CD4-positive, CD25-positive, alpha-beta regulatory T cell (primary cell): ENCODE data around the gene MBTPS1. TPM values are rescaled to one million over a fixed set of nuclear protein-coding genes. Genes with fewer than 3 reads are reported as not detected.
A peak's percentile ranks its signal among the peaks of the same experiment; 100 is the strongest.

Experiments
- ATAC-seq, 2 donors: fragments of 150-1000 bp; cut with Tn5 transposase; one replicate each; pipeline ENCODE4 v1.10.0; 2021; ENCODE audit warnings: low read depth in 2 of 2, moderate number of reproducible peaks in 2 of 2, moderate library complexity in 1 of 2
- DNase-seq, 3 donors: peaks; one replicate each; pipeline versions ENCODE4 v3.0.0 to v3.0.0-alpha.2; 2012 to 2022; ENCODE audit warnings: mixed read lengths in 1 of 3
- H3K27ac ChIP-seq: one replicate; pipeline ENCODE4 v1.7.0; 2013; ENCODE audit warnings: mild to moderate bottlenecking, low read length; ENCODE audit not compliant: insufficient read depth, poor library complexity, severe bottlenecking
- H3K27me3 ChIP-seq: one replicate; pipeline ENCODE4 v1.7.0; 2013; ENCODE audit warnings: low read length; ENCODE audit not compliant: control insufficient read depth, insufficient read depth
- H3K36me3 ChIP-seq: one replicate; pipeline ENCODE4 v1.7.0; 2013; ENCODE audit warnings: mild to moderate bottlenecking, low read length, moderate library complexity; ENCODE audit not compliant: control insufficient read depth, insufficient read depth
- H3K4me1 ChIP-seq: 2 replicates; pipeline ENCODE4 v1.7.0; 2013; ENCODE audit warnings: mild to moderate bottlenecking, low read length; ENCODE audit not compliant: insufficient read depth, control insufficient read depth, poor library complexity, severe bottlenecking
- H3K4me3 ChIP-seq: one replicate; pipeline ENCODE4 v1.7.0; 2013; ENCODE audit warnings: low read depth, mild to moderate bottlenecking, low read length, moderate library complexity
- H3K9me3 ChIP-seq, 2 experiments: 1 replicate in 1 of 2; 2 replicates in 1 of 2; pipeline ENCODE4 v1.7.0; 2013; ENCODE audit warnings: low read length in 2 of 2, mild to moderate bottlenecking in 1 of 2, moderate library complexity in 1 of 2; ENCODE audit not compliant: control insufficient read depth in 2 of 2
- H3K27ac Mint-ChIP-seq, 3 donors: one replicate each; pipeline ENCODE4 v1.8.0; 2020 to 2022; ENCODE audit warnings: mild to moderate bottlenecking in 3 of 3, mixed read lengths in 3 of 3, moderate library complexity in 2 of 3
- H3K27me3 Mint-ChIP-seq: one replicate; pipeline ENCODE4 v1.8.0; 2022; ENCODE audit warnings: mild to moderate bottlenecking, mixed read lengths
- H3K36me3 Mint-ChIP-seq: one replicate; pipeline ENCODE4 v1.8.0; 2020; ENCODE audit warnings: mixed read lengths
- H3K4me1 Mint-ChIP-seq, 4 donors: one replicate each; pipeline ENCODE4 v1.8.0; 2020 to 2022; ENCODE audit warnings: mixed read lengths in 4 of 4, mild to moderate bottlenecking in 1 of 4
- H3K4me3 Mint-ChIP-seq, 4 donors: one replicate each; pipeline ENCODE4 v1.8.0; 2020 to 2022; ENCODE audit warnings: mild to moderate bottlenecking in 4 of 4, mixed read lengths in 4 of 4, moderate library complexity in 3 of 4
- H3K9me3 Mint-ChIP-seq, 7 donors: one replicate each; pipeline ENCODE4 v1.8.0; 2020 to 2022; ENCODE audit warnings: mixed read lengths in 7 of 7, mild to moderate bottlenecking in 3 of 7, moderate library complexity in 2 of 7
- polyA plus RNA-seq, 4 donors: library from polyadenylated mRNA; unstranded; fragments of 300-500 nt; fragmentation: Illumina TruSeq; gene quantifications; one replicate each; pipeline ENCODE4 v1.2.3, GENCODE V29; 2021
- total RNA-seq: library from RNA; stranded (reverse); gene quantifications from one replicate; pipeline ENCODE4 v1.2.3, GENCODE V29; 2022

Gene MBTPS1
- total and polyA plus RNA-seq, 5 donors from 2014 or later, result 40.6 to 118 (median 48.3) TPM

- H3K4me1 Mint-ChIP-seq, result no peaks in the 10 kb centered on the region
- H3K27ac ChIP-seq, result no peak overlapping the region
- peaks cover 48% of the 10 kb centered on the region for H3K27me3 Mint-ChIP-seq
- no peak overlapping the region for H3K4me3 ChIP-seq
- H3K36me3 Mint-ChIP-seq, result no peaks in the 10 kb centered on the region
- peaks cover 0 to 1% (median 0%) of the 10 kb centered on the region in 7 donors for H3K9me3 Mint-ChIP-seq
- H3K36me3 ChIP-seq, result no peaks in the 10 kb centered on the region
- no peak overlapping the region for H3K4me3 Mint-ChIP-seq
- no peak for DNase-seq
- peaks cover 3% of the 10 kb centered on the region for H3K27me3 ChIP-seq
- H3K4me1 ChIP-seq, result no peaks in the 10 kb centered on the region
- ATAC-seq, result no peak
- H3K9me3 ChIP-seq, result no peaks in the 10 kb centered on the region
- peak overlapping the region in 1 of 3 donors; percentile 33 for H3K27ac Mint-ChIP-seq
Measured at GRCh38 chr16:84155226-84155625, 38.5 kb upstream of the MBTPS1 start.

GRCh38 chr16:84153660-84154214 is 37.0 kb upstream of the MBTPS1 start:
- H3K9me3 Mint-ChIP-seq, result peaks cover 0 to 1% (median 0%) of the 10 kb centered on the region in 7 donors

DNA sequence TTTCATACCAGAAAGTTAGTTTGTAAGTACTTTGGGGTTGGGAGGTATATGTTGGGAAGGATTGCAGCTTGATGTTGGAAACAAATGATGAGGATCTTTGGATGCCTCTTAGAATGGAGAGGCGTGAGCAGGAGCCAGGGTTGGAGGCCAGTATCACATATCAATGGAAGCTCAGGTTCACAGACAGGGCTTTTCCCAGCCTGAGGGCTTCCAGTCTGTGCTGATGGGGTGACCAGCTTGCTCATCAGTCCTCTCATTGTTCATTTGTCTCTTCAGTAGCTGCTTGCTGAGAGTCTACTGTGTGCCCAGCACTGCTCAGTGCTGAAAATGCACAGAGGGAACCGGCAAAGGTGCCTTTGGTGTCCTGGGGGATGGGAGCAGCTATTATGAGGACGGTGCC is 34.2 kb upstream of the MBTPS1 start:
- Mint-ChIP-seq H3K36me3 (no peaks in the 10 kb centered on the region), H3K4me3 (no peak overlapping the region), H3K27me3 (peaks cover 43% of the 10 kb centered on the region), H3K4me1 (peaks cover 0 to 3% (median 0%) of the 10 kb centered on the region in 4 donors), H3K27ac (no peak overlapping the region), H3K9me3 (peaks cover 0 to 1% (median 0%) of the 10 kb centered on the region in 7 donors)
- ATAC-seq (no peak), DNase-seq (no peak)
- Histone ChIP-seq H3K27ac (no peak overlapping the region), H3K36me3 (no peaks in the 10 kb centered on the region), H3K4me3 (no peak overlapping the region), H3K4me1 (no peaks in the 10 kb centered on the region), H3K9me3 (no peaks in the 10 kb centered on the region), H3K27me3 (peaks cover 8% of the 10 kb centered on the region)

More at GRCh38 chr16:84153660-84154214, 37.0 kb upstream of the MBTPS1 start:
- no peaks in the 10 kb centered on the region for H3K36me3 ChIP-seq
- no peaks in the 10 kb centered on the region for H3K4me1 Mint-ChIP-seq
- no peak overlapping the region for H3K4me3 Mint-ChIP-seq
- no peak overlapping the region for H3K27ac Mint-ChIP-seq
- no peaks in the 10 kb centered on the region for H3K9me3 ChIP-seq
- H3K36me3 Mint-ChIP-seq, result no peaks in the 10 kb centered on the region
- no peaks in the 10 kb centered on the region for H3K4me1 ChIP-seq
- peaks cover 46% of the 10 kb centered on the region for H3K27me3 Mint-ChIP-seq
- peaks cover 3% of the 10 kb centered on the region for H3K27me3 ChIP-seq
- DNase-seq (no peak), ATAC-seq (no peak)
- no peak overlapping the region for H3K27ac ChIP-seq
- no peak overlapping the region for H3K4me3 ChIP-seq

DNA sequence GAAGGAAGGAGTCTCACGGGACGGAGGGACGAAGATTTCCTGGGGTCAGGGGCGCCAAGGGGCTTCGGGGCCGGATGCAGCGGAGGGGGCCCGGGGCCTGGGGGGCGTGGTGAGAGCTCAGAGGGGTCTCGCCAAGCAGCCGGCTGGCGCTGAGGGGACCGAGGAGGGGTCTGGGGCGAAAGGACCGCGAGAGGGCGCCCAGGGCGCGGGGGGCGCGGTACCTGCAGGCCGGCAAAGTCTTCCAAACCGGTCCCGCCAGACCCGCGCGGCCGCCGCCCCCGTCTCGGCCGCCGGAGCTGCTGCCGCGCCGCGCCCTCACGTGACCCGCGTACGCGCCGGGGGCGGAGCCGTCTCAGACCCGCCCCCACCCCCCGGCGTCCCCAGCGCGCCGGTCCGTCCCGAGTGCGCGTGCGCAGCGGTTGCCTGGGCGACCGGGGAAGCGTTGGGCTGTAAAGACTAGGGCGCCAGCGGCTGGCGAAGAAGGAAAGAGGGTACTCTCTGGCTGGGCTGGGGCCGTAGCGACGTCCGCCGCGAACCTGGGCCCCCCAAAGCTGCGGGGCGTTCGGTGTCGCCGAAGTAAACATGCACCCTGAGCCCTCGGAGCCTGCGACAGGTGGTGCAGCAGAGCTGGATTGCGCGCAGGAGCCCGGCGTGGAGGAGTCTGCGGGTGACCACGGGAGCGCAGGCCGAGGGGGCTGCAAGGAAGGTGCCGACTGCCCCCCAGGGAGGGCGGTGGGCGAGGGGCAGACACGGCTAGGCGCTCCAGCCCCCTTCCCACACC is 28.3 kb upstream of the MBTPS1 start, which contains the start of the genes DNAAF1 and HSDL1:
DNAAF1 (plus strand) TSS at position 450 of the 781 bp plus-strand sequence; CDS start at position 583, 133 bp downstream.
HSDL1 (minus strand) TSS at position 319 of the 781 bp plus-strand sequence. CDS start 13,856 bp downstream, outside the sequence.
- Histone ChIP-seq H3K4me1 (peaks cover 17% of the 10 kb centered on the region), H3K27me3 (peaks cover 5% of the 10 kb centered on the region), H3K4me3 (peak within 1 kb of the TSS; percentile 65), H3K9me3 (no peaks in the 10 kb centered on the region), H3K36me3 (no peaks in the 10 kb centered on the region), H3K27ac (peak within 1 kb of the TSS; percentile 71)
- Mint-ChIP-seq H3K27ac (peak within 1 kb of the TSS; percentile 52 to 85 (median 79)), H3K4me3 (peak within 1 kb of the TSS; percentile 84 to 97 (median 94)), H3K9me3 (no peaks in the 10 kb centered on the region), H3K36me3 (no peaks in the 10 kb centered on the region), H3K4me1 (peaks cover 0 to 27% (median 14%) of the 10 kb centered on the region in 4 donors), H3K27me3 (peaks cover 20% of the 10 kb centered on the region)
- DNase-seq (peak; percentile 87 to 94 (median 92)), ATAC-seq (peak; percentile 84 to 86)

DNA sequence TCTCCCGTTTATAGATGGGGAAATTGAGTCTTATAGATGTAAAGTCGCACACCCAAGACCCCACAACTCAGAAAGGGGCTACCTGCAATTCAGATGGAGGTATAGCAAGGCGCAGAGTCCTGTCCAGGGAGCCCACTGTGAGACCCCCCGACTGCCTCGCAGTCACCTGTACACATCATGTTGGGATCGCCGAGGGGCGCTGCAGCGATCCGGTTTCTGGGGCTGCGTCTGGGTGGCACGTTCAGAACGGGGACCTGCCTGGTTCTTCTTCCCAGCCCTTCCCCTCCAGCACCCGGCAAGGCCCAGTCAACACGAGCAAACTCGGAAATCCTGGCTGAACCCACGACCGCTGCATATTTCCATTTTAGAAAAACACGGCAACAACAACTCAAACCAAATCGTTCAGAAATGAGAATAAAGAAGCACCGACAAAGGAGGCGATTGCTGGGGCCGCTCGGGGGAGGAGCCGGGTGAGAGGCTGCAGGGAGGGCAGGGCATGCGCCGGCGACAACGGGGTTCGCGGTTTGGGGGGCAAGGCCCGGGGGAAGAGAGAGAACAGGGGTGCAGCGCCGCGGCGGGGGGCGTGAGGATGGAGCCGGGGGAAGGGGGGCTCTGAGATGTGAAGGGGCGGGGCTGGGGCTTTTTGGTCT is 27.6 kb upstream of the MBTPS1 start:
- DNase-seq (peak; percentile 39 to 56 (median 52)), ATAC-seq (peak in 1 of 2 donors; percentile 24)
- no peaks in the 10 kb centered on the region for H3K36me3 Mint-ChIP-seq
- H3K27ac Mint-ChIP-seq, result peak overlapping the region; percentile 52 to 85 (median 79)
- H3K4me1 Mint-ChIP-seq, result peaks cover 0 to 32% (median 16%) of the 10 kb centered on the region in 4 donors
- Histone ChIP-seq H3K27me3 (peaks cover 5% of the 10 kb centered on the region), H3K36me3 (no peaks in the 10 kb centered on the region), H3K9me3 (no peaks in the 10 kb centered on the region), H3K27ac (peak overlapping the region; percentile 71), H3K4me3 (peak overlapping the region; percentile 65), H3K4me1 (peaks cover 17% of the 10 kb centered on the region)
- peaks cover 15% of the 10 kb centered on the region for H3K27me3 Mint-ChIP-seq
- no peaks in the 10 kb centered on the region for H3K9me3 Mint-ChIP-seq
- peak overlapping the region; percentile 84 to 97 (median 94) for H3K4me3 Mint-ChIP-seq

GRCh38 chr16:84143784-84144199 is 27.1 kb upstream of the MBTPS1 start:
- Mint-ChIP-seq H3K27ac (peak overlapping the region; percentile 52 to 85 (median 79)), H3K4me3 (peak overlapping the region; percentile 84 to 97 (median 94)), H3K9me3 (no peaks in the 10 kb centered on the region), H3K36me3 (no peaks in the 10 kb centered on the region), H3K4me1 (peaks cover 2 to 37% (median 18%) of the 10 kb centered on the region in 4 donors), H3K27me3 (peaks cover 15% of the 10 kb centered on the region)
- ATAC-seq, result no peak
- Histone ChIP-seq H3K27ac (no peak overlapping the region), H3K4me1 (peaks cover 17% of the 10 kb centered on the region), H3K4me3 (peak overlapping the region; percentile 65), H3K36me3 (no peaks in the 10 kb centered on the region), H3K9me3 (no peaks in the 10 kb centered on the region), H3K27me3 (peaks cover 5% of the 10 kb centered on the region)
- peak in 1 of 3 donors; percentile 27 for DNase-seq

DNA sequence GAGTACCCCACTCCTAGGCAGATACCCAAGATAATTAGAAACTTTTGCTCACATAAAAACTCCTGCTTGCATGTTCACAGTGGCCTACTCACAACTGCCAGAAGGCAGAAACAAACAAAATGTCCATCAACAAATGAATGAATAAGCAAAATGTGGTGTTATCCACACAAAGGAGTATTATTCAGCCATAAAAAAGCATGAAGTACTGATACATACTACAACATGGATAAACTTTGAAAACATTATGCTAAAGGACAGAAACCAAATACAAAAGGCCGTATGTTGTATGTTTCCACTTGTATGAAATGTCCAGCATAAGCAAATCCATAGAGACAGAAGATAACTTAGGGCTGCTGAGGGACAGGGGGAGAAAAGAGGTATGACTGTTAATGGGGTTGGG is 26.3 kb upstream of the MBTPS1 start:
- no peak overlapping the region for H3K4me3 ChIP-seq
- H3K4me1 Mint-ChIP-seq, result peaks cover 4 to 40% (median 20%) of the 10 kb centered on the region in 4 donors
- no peak overlapping the region for H3K27ac Mint-ChIP-seq
- peaks cover 17% of the 10 kb centered on the region for H3K4me1 ChIP-seq
- H3K27me3 ChIP-seq, result peaks cover 5% of the 10 kb centered on the region
- H3K9me3 Mint-ChIP-seq, result no peaks in the 10 kb centered on the region
- no peak overlapping the region for H3K27ac ChIP-seq
- peak overlapping the region; percentile 58 to 91 (median 60) for H3K4me3 Mint-ChIP-seq
- no peak for ATAC-seq
- no peak for DNase-seq
- peaks cover 9% of the 10 kb centered on the region for H3K27me3 Mint-ChIP-seq
- H3K36me3 Mint-ChIP-seq, result no peaks in the 10 kb centered on the region
- no peaks in the 10 kb centered on the region for H3K36me3 ChIP-seq
- no peaks in the 10 kb centered on the region for H3K9me3 ChIP-seq
